ENCODE data around the gene SSH2. TPM values are rescaled to one million over a fixed set of nuclear protein-coding genes. Genes with fewer than 3 reads are reported as not detected.
"Not testable (repeated sequence)": the region's sequence is repeated elsewhere in the genome, so short reads cannot be mapped to it uniquely, and the experiment has no call there.

SSH2 gene
- total RNA-seq, 1 donor from 2014 or later = 16.2 TPM

DNA sequence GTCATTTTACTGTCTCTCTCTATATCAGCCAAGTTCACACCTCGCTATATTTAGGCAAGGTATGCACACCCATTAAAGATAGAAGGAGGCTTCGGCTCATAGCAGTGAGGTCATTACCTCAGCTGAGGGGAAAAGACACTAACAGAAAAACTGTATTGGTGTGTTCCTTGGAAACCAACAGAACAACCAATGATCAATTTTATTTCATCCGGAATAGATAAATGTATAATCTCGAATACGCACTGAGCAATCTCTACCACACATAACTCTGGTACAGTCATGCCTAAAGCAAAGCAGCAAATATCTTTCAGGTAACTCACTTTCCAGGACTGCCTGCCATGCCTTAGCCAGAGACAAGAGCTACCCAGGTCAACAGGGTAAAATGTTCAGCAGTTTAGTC lies 197.4 kb downstream of the SSH2 start:
- DNase-seq = no peak

DNA sequence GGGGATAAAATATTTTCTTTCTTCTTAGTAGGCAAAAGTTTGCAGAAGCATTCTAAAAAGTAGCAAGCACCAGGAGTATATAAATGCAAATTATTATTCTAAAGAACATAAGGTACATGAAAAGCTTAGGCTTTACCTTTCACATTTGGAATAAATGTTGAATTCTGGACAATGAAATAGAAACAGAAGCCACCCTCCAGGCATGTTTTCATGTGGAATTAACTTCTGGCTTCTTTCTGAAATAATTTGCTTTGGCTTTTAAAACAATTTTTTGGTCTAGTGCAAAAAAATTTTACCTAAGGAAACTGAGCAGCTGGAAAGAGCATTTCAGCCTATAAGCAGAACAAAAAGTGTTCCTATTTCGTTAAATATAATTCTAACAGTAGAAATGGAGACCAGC lies 197.8 kb downstream of the SSH2 start:
- DNase-seq = no peak

DNA sequence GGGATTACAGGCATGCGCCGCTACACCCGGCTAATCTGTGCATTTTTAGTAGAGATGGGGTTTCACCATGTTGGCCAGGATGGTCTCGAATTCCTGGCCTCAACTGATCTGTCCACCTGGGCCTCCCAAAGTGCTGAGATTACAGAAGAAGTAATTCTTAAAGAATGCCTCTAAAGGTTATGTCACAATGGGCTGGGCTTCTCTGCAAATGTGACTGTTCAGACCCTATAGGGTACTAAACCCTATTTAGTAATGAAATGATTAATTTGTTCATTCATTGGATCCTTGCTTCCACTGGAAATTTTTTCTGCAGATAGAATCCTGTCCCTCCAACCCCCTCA lies 198.5 kb downstream of the SSH2 start:
- DNase-seq = no peak

DNA sequence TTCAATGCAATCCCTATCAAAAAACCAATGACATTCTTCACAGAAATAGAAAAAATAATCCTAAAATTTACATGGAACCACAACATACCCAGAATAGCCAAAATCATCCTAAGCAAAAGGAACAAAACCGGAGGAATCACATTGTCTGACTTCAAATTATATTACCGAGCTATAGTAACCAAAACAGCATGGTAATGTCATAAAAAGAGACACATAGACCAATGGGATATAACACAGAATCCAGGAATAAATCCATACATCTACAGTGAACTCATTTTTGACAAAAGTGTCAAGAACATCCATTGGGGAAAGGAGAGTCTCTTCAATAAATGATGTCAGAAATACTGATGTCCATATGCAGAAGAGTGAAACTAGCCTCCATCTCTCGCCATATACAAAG lies 201.5 kb downstream of the SSH2 start:
- DNase-seq = no peak

DNA sequence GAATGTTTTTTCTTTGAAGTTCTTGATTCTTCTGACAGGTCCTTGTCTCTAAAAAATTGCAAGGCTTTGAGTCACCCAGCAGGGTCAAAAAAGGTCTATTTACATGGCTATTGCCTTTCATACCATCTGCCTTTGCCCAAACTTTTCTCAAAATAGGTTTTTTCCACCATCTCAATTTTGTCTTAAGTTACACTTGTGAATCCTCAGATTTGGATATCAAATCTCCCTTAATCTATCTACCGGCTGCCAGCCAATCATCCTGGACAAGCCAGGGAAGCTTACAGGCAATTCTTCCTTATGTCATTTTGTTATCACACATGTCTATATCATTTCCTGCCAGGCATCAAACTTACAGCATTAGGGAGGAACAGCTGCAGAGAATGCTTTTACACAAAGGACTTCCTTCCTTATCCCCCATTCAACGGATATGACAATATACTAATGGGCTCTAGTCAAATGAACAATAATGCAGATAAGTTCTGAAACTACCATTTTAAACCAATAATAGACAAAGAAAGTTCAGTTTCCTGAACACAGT lies 203.2 kb downstream of the SSH2 start:
- DNase-seq = peak; percentile 36

DNA sequence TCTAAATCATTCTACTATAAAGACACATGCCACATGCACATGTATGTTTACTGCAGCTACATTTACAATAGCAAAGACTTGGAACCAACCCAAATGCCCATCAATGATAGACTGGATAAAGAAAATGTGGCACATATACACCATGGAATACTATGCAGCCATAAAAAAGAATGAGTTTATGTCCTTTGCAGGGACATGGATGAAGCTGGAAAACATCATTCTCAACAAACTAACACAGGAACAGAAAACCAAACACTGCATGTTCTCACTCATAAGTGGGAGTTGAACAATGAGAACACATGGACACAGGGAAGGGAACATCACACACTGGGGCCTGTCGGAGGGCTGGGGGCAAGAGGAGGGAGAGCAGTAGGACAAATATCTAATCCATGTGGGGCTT lies 204.6 kb downstream of the SSH2 start:
- not testable (repeated sequence) for DNase-seq

DNA sequence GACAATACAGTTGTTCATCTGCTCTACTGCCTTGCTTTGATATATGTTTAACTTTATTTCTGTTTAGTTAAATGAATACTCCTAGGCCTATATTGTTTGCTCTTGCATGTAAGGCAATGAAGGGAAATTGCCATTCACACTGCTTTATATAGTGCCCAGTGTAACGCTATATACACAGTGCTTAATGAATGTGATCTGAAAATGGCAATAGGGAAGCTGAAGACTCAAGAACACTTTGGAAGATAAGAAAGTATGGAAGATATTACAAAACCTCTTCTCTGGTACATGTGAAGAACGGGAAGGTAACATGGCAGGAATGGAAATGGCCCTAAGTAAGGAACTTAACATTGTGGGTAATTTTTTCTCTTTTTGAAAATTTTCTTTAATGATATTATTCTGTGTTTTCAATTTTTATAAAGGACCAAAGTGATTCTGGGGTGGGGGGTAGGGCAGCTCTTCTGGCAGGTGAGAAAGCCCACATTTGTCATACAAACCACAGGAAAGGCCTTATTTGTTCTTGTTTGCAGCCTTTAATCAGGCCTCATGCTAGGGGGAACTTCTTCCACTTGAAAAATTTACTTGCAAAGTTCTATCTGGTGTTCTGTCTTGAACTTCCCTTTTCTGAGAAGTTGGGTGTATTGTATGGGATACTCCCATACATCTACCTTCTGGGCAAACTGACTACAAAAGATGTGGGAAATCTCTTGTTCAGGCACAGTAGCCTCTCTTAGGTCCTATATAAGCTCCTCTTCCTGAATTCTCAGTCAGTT lies 206.6 kb downstream of the SSH2 start:
- DNase-seq = no peak

DNA sequence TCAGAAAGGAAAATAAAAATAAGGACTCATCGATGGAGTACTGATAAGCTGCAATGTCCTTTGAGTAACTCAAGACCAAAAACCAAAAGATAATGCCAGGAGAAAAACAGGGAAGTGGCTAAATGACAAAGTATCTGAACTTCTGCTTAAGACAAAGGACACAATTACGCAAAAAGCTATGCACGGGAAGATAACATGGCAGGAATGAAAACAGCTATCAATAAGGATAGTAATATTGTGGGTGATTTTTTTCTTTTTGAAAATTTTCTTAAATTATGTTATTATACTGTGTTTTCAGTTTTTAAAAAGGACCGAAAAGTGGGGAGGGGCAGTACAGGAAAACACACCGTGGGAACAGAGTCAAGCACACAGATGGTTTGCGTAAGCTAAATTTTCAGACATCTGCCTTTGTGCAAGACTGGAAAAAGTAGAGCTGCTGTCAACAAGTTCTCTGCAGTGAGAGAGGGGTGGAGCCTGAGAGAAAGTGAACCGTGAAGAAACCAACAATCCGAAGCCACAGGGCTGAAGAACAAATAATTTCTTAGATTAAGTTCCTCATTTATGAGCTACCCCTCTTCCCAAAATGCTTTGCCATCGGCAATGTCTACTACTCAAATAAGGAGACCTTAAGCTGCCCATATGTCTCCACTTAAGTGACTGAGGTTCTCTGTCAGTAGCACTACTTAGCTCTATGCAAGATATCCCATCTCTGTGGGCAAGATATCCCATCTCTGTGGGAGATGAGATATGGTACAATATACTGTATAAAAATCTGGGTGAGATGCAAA lies 207.4 kb downstream of the SSH2 start:
- DNase-seq = peak; percentile 91

DNA sequence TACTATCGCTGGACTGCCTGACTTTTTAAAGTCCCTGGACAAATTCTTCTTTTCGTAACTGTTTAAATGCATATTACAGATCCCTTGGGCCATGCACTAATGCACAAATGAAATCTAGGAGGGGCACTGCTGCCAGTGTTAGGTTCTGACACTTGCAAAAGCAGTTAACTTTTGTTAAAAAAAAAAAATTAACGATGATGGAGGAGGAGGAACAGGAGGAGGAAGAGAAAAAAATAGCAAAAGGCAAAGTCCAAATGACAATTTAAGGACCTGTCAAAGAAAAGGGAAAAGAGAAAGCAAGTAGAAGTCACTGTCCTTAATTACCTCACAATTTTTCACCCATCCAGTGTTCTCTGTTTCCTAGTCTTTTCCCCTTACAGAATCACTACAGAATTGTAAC lies 209.5 kb downstream of the SSH2 start:
- no peak for DNase-seq

DNA sequence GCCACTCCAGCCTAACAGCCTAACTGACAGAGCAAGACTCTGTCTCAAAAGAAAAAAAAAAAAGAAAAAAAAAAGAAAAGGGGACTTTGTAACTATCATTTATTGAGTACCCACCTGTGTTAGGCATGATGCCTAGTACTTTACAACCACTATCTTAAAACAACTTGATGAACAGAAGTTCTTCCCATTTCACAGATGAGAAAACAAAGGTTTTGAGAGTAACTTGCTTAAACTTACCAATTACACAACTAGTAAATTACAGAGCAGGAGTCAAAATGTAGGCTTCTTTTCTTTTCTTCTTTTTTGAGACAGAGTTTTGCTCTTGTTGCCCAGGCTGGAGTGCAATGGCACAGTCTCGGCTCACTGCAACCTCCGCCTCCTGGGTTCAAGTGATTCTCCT lies 210.6 kb downstream of the SSH2 start:
- no peak for DNase-seq

DNA sequence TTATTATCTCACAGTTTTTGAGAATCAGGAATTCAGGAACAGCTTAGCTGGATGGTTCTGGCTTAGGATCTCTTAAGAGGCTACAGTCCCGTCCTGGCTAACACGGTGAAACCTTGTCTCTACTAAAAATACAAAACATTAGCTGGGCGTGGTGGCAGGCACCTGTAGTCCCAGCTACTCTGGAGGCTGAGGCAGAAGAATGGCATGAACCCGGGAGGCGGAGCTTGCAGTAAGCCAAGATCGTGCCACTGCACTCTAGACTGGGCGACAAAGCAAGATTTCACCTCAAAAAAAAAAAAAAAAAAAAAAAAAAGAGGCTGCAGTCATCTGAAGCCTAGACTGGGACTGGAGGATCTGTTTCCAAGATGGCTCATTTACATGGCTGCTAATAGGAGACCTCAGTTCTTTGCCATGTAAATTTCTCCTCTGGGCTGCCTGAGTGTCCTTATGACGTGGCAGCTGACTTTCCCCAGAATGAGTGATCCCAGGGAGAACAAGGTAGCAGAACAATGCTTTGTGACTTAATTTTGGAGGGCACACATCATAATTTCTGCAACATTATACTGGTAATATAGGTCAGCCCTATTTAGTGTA lies 211.5 kb downstream of the SSH2 start:
- no peak for DNase-seq

DNA sequence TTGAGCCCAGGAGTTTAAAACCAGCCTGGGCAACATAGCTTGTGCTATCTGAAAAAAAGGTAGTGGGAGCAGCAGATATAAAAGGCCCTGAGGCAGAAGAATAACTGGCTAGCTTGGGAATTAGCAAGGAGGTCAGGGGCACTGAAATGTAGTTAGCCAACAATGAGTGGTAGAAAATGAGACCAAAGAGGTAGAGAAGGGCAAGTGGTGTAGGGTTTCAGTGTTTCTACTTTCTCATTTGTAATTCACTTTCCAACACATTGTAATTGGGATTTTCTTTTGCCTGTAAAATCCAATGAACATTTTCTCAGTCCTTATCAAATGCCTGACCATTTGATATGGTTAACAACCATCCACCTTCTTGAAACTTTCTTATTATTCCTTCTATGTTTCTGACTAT lies 212.2 kb downstream of the SSH2 start:
- no peak for DNase-seq

DNA sequence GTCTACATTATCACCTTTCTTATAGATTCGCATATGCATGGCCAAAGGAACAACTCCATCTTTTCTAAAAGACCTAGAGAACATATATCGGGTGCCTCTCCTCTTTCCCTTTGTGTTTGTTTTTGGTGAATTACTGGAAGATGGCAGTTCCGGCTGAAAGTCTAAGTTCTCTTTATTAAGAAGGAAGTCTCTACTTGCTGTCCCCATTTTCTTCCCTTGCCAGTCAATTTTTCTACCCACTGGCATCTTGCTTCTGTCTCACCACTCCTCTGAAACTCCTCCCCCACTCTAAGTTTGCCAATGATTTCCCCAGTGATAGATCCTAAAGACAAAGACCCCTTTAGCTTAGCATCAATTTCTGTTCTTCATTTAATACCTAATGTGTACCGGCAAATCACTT lies 213.5 kb downstream of the SSH2 start:
- no peak for DNase-seq

DNA sequence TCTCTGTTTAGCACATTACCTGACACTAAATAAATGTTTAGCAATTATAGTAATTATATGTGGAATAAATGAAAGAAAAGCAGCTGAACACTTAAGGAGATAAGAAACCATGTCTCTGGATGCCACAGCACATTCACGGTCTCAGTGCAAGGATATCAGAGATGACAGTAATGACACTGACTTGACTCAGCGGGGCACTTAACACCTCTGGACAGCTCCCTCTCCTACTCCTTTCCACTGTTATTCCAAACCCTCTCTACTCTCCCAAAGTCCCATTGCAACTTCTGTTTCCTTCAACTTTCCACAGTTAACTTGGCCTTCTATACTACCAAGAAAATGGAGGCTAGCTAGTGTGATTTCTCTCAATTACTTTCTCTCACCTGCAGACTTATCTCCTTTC lies 214.3 kb downstream of the SSH2 start:
- no peak for DNase-seq

DNA sequence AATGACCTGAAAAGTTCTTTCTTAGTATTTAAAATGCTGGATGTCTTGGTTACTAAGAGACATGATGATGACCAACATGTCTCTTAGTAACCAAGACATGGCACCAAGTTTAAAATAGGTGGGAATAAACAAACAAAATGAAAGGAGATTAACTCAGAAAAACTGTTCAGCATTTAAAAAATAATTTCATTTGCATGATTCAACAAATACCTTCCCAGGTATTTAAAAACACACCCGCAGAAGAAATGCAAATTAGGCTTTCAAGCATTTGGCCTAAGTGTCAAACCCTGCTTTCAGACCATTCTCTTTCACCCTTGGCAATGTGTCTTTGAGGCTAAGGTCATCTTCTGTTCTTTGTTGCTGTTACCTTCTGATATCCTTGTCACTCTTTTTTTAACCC lies 215.9 kb downstream of the SSH2 start:
- DNase-seq = no peak

DNA sequence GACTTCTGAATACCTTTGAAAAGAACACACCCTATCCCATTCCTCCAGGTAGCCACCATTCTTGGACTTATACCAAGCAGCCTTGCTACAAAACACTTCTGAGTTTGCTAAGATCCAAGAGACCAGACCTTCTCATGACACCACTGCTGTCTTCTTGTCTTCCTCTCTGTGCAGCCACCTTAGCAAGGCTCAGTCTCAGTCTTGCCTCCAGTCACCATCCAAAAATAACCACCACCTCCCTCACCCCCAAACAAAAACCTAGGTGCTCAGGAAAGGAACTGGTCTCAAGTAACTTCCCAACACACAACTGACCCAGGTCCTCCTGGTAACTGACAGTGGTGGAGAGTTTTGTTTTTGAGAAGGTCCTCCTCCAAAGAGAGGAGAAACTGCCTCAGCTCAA lies 216.4 kb downstream of the SSH2 start:
- no peak for DNase-seq

DNA sequence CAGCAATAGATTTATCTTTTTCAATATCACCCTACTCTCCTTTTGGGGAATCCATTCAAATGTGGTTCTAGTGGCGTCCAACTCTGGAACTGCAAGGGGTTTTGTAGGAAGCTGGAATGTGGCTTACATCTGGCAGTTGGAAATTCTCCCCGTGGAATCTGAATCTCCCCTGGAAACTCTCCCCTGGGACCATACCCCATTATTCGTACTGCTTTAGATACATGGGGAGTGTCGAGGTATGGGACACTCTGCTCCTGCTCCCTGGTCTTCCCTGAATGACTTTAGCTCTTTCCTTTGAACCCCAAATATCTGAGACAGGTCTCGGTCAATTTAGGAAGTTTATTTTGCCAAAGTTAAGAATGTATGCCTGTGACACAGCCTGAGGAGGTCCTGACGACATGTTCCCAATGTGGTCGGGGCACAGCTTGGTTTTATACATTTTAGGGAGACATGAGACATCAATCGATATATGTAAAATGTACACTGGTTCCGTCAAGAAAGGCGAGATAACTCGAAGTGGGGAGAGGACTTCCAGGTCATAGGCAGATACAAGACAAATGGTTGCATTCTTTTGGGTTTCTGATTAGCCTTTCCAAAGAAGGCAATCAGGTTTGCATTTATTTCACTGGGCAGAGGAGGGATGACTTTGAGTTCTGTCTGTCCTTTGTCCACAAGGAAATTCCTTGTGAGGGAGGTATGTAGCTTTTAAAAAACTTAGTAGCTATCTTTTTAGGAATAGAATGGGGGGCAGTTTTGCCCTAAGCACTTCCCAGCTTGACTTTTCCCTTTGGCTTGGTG lies 218.2 kb downstream of the SSH2 start:
- no peak for DNase-seq

DNA sequence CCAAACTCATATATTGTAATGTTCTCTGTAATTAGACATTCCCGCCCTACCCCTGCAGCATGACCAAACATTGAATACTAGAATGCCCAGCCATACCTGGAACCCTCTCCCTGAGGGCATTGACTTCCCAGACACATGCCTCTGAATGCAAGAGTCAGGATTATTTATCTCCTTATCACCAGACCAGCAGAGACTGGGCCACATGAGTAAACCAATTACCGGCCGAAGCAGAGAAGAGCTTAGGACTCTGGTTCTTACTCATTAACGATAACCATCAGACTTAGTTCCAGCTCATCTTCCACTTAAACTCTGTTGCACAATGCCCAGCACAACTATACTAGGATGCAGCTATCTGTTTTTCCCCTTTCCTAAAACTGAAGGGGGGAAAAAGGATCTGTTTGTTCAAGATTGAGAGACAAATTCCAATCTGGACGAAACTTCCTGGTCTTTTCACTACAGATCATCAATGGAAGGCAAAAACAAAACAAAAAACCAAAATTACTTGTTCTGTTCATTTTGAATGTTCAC lies 219.1 kb downstream of the SSH2 start:
- no peak for DNase-seq

DNA sequence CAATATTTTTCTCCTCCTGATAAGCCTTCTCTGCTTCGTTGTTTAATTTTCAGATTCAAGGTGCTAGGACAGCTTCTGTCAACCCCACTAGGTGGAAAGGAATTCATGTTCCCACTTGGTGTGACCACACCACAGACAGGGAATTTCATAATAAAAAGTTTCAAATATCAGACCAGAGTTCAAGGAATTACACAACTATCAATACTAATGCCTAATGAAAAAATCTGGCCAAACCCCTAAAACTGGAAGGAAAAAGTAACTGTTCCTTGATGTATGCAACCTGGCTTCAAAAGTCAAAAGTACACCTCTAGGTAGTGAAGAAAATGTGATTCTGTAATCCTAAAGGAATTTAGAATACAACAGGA lies 219.5 kb downstream of the SSH2 start:
- DNase-seq = no peak

DNA sequence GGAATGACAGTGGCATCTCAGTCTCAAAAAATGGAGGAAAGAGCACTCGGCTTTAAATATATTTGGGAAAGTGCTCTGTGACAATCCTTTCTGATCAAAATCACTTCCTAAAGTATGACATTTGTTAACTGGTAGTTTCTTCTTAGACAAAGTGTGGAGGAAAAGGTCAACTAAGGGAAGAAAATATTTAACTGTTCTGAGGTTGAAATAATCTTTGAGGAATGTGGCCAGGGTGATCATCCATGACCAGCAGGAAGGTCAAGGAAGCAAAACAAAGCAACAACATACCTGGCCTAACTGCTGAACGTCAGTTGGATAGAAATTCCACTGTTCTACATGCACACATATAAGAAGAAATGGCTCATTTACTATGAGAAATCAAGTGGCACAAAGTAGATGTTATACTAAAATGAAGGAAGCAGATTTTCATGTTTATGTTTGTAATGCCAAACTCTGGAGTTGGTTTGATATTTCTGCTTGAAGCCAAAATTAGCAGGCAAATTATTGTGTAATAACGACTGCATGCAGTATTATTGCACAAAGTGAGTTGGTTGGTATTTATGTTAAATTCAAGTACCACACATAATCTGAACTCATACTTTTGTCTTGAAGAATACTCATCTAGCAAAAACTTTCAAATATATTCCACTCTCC lies 220.0 kb downstream of the SSH2 start:
- no peak for DNase-seq

DNA sequence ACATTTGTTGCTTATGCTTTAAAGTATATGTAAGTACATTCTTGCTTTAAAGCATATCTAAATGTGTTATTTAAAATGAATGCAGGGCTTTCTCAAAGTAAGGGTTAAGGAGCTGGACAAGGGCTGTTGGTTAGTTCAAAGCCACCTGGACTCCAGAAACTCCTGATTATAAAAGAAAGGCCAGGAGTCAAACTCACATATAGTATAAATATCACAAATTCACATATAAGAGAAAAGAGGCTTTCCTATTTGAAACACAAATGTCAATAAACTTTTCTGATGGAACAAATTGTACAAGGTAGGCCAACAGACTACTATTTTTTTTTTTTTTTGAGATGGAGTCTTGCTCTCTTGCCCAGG lies 222.8 kb downstream of the SSH2 start:
- no peak for DNase-seq

DNA sequence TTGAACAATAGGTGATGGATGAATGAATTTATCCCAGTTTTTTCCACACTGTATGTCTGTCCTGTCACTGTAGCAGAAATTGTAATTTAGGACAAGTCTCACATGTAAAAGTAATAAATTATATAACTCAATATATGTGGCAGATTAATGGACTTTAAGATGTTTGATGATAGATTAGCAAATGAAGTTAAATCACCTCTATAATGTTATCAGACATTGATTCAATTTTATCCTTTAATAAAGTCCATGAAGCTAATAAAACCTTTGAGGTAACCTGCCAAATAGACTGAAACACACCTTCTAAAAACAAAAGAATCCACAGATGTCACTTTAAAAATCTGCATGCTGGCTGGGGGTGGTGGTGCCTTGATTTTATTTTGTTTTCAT lies 224.0 kb downstream of the SSH2 start:
- no peak for DNase-seq
